Urinary bladder (tissue), 4 donors: Measurements from ENCODE around the gene RAX2. TPM values are rescaled to one million over a fixed set of nuclear protein-coding genes. Genes with fewer than 3 reads are reported as not detected.
"Not testable (repeated sequence)": the region's sequence is repeated elsewhere in the genome, so short reads cannot be mapped to it uniquely, and the experiment has no call there.

Experiments
- DNase-seq: peaks from one replicate; pipeline ENCODE4 v3.0.0-alpha.2; 2015; ENCODE audit errors: extremely low spot score
- H3K27ac ChIP-seq: one replicate; pipeline ENCODE4 v1.5.1; 2013; ENCODE audit warnings: low read depth, mild to moderate bottlenecking, moderate library complexity
- H3K36me3 ChIP-seq: one replicate; pipeline ENCODE4 v1.6.1; 2013; ENCODE audit warnings: mild to moderate bottlenecking, moderate library complexity; ENCODE audit not compliant: insufficient read depth
- H3K4me1 ChIP-seq: one replicate; pipeline ENCODE4 v1.6.1; 2013; ENCODE audit warnings: mild to moderate bottlenecking, moderate library complexity; ENCODE audit not compliant: insufficient read depth
- H3K4me3 ChIP-seq: one replicate; pipeline ENCODE4 v1.5.1; 2013; ENCODE audit warnings: low read depth, low read length
- WGBS: extraction: QIAGEN DNeasy Blood & Tissue Kit; methylation state at CpG from one replicate; pipeline ENCODE4 v1.1.7; 2013; 5-methylcytosine and 5-hydroxymethylcytosine counted together
- polyA plus RNA-seq: library from polyadenylated mRNA; stranded (reverse); fragments of 200-250 nt; gene quantifications from one replicate; pipeline ENCODE4 v1.2.3, GENCODE V29; 2013
- total RNA-seq: library from RNA; depleted of rRNA; stranded (reverse); fragments of >200 nt; gene quantifications from one replicate; pipeline ENCODE4 v1.2.3, GENCODE V29; 2014
- donor health status: healthy with polysubstance abuse.
- donor health status: healthy.

RAX2 gene
- total and polyA plus RNA-seq, 2 donors: not detected

GRCh38 chr19:3768015-3768747 lies 3.8 kb downstream of the RAX2 start:
- no peak overlapping the region for H3K4me3 ChIP-seq
- H3K4me1 ChIP-seq: no peaks in the 10 kb centered on the region
- no peak for DNase-seq
- 89% methylated on average over 25 of the region's 25 CpGs for WGBS
- no peak overlapping the region for H3K27ac ChIP-seq
- H3K36me3 ChIP-seq: peaks cover 5% of the 10 kb centered on the region

GRCh38 chr19:3767050-3767449 lies 5.0 kb downstream of the RAX2 start:
- H3K36me3 ChIP-seq: peaks cover 5% of the 10 kb centered on the region
- no peak for DNase-seq
- no peak overlapping the region for H3K4me3 ChIP-seq
- H3K4me1 ChIP-seq: no peaks in the 10 kb centered on the region
- 93% methylated on average over 23 of the region's 23 CpGs for WGBS
- no peak overlapping the region for H3K27ac ChIP-seq

GRCh38 chr19:3766520-3766919 lies 5.5 kb downstream of the RAX2 start:
- Histone ChIP-seq H3K27ac (no peak overlapping the region), H3K4me3 (no peak overlapping the region), H3K36me3 (peaks cover 5% of the 10 kb centered on the region), H3K4me1 (no peaks in the 10 kb centered on the region)
- DNase-seq: no peak
- WGBS: 93% methylated on average over 7 of the region's 7 CpGs

- not testable (repeated sequence) for H3K36me3 ChIP-seq, H3K4me3 ChIP-seq, DNase-seq, H3K4me1 ChIP-seq, H3K27ac ChIP-seq
- 90% methylated on average over 5 of the region's 5 CpGs for WGBS
Observed at GRCh38 chr19:3765757-3766156, 6.3 kb downstream of the RAX2 start.

GRCh38 chr19:3765121-3765520 lies 6.9 kb downstream of the RAX2 start:
- Histone ChIP-seq H3K36me3 (peaks cover 5% of the 10 kb centered on the region), H3K4me3 (no peak overlapping the region), H3K4me1 (no peaks in the 10 kb centered on the region), H3K27ac (no peak overlapping the region)
- 90% methylated on average over 12 of the region's 12 CpGs for WGBS
- no peak for DNase-seq

GRCh38 chr19:3762501-3763459 lies 9.2 kb downstream of the RAX2 start, which contains the start of gene MRPL54:
Gene MRPL54 (plus strand): TSS chr19:3762682. CDS start chr19:3762701, 19 bp downstream.
- peak; percentile 98 for DNase-seq
- Histone ChIP-seq H3K27ac (peak within 1 kb of the TSS; percentile 99), H3K4me3 (peak within 1 kb of the TSS; percentile 74), H3K4me1 (no peaks in the 10 kb centered on the region), H3K36me3 (peaks cover 5% of the 10 kb centered on the region)
- 3% methylated on average over 47 of the region's 47 CpGs for WGBS

GRCh38 chr19:3762130-3762473 lies 9.9 kb downstream of the RAX2 start:
- Histone ChIP-seq H3K4me1 (no peaks in the 10 kb centered on the region), H3K4me3 (no peak overlapping the region), H3K36me3 (peaks cover 3% of the 10 kb centered on the region), H3K27ac (no peak overlapping the region)
- no peak for DNase-seq
- WGBS: 61% methylated on average over 1 of the region's 1 CpG

- DNase-seq: peak; percentile 64
- Histone ChIP-seq H3K4me3 (peak within 1 kb of the TSS; percentile 74), H3K4me1 (no peaks in the 10 kb centered on the region), H3K27ac (peak within 1 kb of the TSS; percentile 99), H3K36me3 (no peaks in the 10 kb centered on the region)
- WGBS: 4% methylated on average over 45 of the region's 45 CpGs
Observed at GRCh38 chr19:3761382-3762129, 10.5 kb downstream of the RAX2 start, which contains the start of gene APBA3. Gene APBA3 (minus strand): TSS chr19:3761692. CDS start chr19:3760264, 1,428 bp downstream.

GRCh38 chr19:3760871-3761361 lies 11.1 kb downstream of the RAX2 start:
- Histone ChIP-seq H3K36me3 (no peaks in the 10 kb centered on the region), H3K4me3 (peak overlapping the region; percentile 74), H3K27ac (no peak overlapping the region), H3K4me1 (no peaks in the 10 kb centered on the region)
- WGBS: 34% methylated on average over 7 of the region's 7 CpGs
- no peak for DNase-seq

GRCh38 chr19:3759482-3760254 lies 12.4 kb downstream of the RAX2 start:
- Histone ChIP-seq H3K4me1 (no peaks in the 10 kb centered on the region), H3K36me3 (no peaks in the 10 kb centered on the region), H3K4me3 (no peak overlapping the region), H3K27ac (no peak overlapping the region)
- 84% methylated on average over 19 of the region's 19 CpGs for WGBS
- no peak for DNase-seq

- H3K4me1 ChIP-seq, H3K4me3 ChIP-seq, DNase-seq, H3K27ac ChIP-seq, H3K36me3 ChIP-seq: not testable (repeated sequence)
- WGBS: 98% methylated on average over 13 of the region's 13 CpGs
Observed at GRCh38 chr19:3758297-3758696, 13.7 kb downstream of the RAX2 start.

GRCh38 chr19:3757705-3758104 lies 14.3 kb downstream of the RAX2 start:
- 95% methylated on average over 7 of the region's 7 CpGs for WGBS

More at GRCh38 chr19:3757705-3758104, 14.3 kb downstream of the RAX2 start:
- DNase-seq, H3K4me1 ChIP-seq, H3K4me3 ChIP-seq, H3K36me3 ChIP-seq, H3K27ac ChIP-seq: not testable (repeated sequence)
